HepG2 (cell line): ENCODE results near the gene SSNA1. TPM values are rescaled to one million over a fixed set of nuclear protein-coding genes. Genes with fewer than 3 reads are reported as not detected.

Experiments
- SCMH1 ChIP-seq: sonication (generic); formaldehyde crosslinking; IDR thresholded peaks from 2 replicates; pipeline ENCODE4 v1.9.0; 2021; ENCODE audit warnings: missing genetic modification reagents, mild to moderate bottlenecking, borderline replicate concordance
- ZNF3 ChIP-seq: IDR thresholded peaks from 2 replicates; pipeline ENCODE4 v1.7.0; 2017; ENCODE audit warnings: inconsistent platforms
- ZNF564 ChIP-seq: sonication (generic); formaldehyde crosslinking; IDR thresholded peaks from 2 replicates; pipeline ENCODE4 v1.8.1; 2023; ENCODE audit warnings: mild to moderate bottlenecking, missing genetic modification reagents
- polyA plus RNA-seq, 8 experiments: library from polyadenylated mRNA; depleted of rRNA in 3 of 8; stranded (reverse) in 7 of 8; unstranded in 1 of 8; fragments of >200 nt; fragmentation: Illumina TruSeq in 4 of 8; extraction: Trizol in 4 of 8; gene quantifications; 2 replicates each; pipeline versions ENCODE4 v1.2.1 to v1.2.3, GENCODE V29; 2011 to 2016; ENCODE audit warnings: low read depth in 4 of 8, missing spikeins in 1 of 8, mixed read lengths in 1 of 8; ENCODE audit not compliant: insufficient read depth in 1 of 8
- total RNA-seq, 5 experiments: library from RNA; depleted of rRNA; stranded (reverse); fragments of >200 nt; fragmentation: Illumina TruSeq; extraction: Trizol; gene quantifications; 2 replicates each; pipeline ENCODE4 v1.2.3, GENCODE V29; 2016; ENCODE audit warnings: low read depth in 1 of 5
- TF ChIP-seq, protein P1 (sequence below): sonication (generic); formaldehyde crosslinking; IDR thresholded peaks from 2 replicates; pipeline ENCODE4 v1.4.0; 2020; ENCODE audit warnings: low read depth, mild to moderate bottlenecking, missing genetic modification reagents
- TF ChIP-seq, protein P2 (sequence below): sonication (generic); formaldehyde crosslinking; IDR thresholded peaks from 2 replicates; pipeline ENCODE4 v1.4.0; 2020; ENCODE audit warnings: low read depth, missing genetic modification reagents
- TF ChIP-seq, protein P3 (sequence below): sonication (generic); formaldehyde crosslinking; IDR thresholded peaks from 2 replicates; pipeline ENCODE4 v1.8.1; 2023; ENCODE audit warnings: mild to moderate bottlenecking, moderate library complexity, missing genetic modification reagents
- TF ChIP-seq, protein P4 (sequence below): sonication (generic); formaldehyde crosslinking; IDR thresholded peaks from 2 replicates; pipeline ENCODE4 v1.5.1; 2020; ENCODE audit warnings: mild to moderate bottlenecking, missing genetic modification reagents, borderline replicate concordance
- TF ChIP-seq, protein P5 (sequence below): sonication (generic); formaldehyde crosslinking; conservative IDR thresholded peaks from 2 replicates; pipeline ENCODE4 v1.4.0; 2020; ENCODE audit warnings: missing genetic modification reagents
- TF ChIP-seq, protein P6 (sequence below): sonication (generic); formaldehyde crosslinking; IDR thresholded peaks from 2 replicates; pipeline ENCODE4 v1.4.0; 2020; ENCODE audit warnings: missing genetic modification reagents
- TF ChIP-seq, protein P7 (sequence below): sonication (generic); formaldehyde crosslinking; IDR thresholded peaks from 2 replicates; pipeline ENCODE4 v1.4.0; 2020; ENCODE audit warnings: missing genetic modification reagents

The SSNA1 gene
- total and polyA plus RNA-seq, 2 of the 13 experiments (the other 11 are each of a cell fraction or from before 2014, with no cell fraction given), result 35.9 to 49.4 TPM

DNA sequence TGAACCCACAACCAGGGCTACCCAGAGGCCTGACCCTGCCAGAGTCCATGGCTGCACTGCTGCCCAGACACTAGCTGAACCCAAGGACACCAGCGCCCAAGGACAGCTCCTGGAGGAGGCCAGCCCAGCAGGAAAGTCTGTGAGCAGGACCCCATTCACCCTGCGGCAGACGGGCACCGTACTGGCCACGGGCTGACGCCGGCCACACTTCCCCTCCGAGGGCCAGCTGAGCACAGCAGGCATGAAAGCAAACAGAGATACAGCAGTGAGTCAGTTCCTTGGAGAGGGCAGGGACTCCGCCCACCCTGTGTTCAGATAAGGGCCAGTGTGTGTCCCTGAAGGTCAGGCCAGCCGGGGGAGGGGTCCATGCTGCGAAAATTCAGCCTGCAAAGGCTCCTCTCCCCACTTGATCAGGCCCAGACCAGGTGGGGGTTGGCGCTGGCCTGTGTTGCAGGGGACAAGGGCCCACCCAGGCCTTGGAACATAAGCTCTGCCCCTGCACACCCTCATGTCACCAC is 30.3 kb downstream of the SSNA1 start (continued):
- TF ChIP-seq, protein P1, sequence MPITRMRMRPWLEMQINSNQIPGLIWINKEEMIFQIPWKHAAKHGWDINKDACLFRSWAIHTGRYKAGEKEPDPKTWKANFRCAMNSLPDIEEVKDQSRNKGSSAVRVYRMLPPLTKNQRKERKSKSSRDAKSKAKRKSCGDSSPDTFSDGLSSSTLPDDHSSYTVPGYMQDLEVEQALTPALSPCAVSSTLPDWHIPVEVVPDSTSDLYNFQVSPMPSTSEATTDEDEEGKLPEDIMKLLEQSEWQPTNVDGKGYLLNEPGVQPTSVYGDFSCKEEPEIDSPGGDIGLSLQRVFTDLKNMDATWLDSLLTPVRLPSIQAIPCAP (CRISPR knock-in tag), result no peak
- no peak for TF ChIP-seq ZNF564 (CRISPR knock-in tag)
- TF ChIP-seq, protein P2, sequence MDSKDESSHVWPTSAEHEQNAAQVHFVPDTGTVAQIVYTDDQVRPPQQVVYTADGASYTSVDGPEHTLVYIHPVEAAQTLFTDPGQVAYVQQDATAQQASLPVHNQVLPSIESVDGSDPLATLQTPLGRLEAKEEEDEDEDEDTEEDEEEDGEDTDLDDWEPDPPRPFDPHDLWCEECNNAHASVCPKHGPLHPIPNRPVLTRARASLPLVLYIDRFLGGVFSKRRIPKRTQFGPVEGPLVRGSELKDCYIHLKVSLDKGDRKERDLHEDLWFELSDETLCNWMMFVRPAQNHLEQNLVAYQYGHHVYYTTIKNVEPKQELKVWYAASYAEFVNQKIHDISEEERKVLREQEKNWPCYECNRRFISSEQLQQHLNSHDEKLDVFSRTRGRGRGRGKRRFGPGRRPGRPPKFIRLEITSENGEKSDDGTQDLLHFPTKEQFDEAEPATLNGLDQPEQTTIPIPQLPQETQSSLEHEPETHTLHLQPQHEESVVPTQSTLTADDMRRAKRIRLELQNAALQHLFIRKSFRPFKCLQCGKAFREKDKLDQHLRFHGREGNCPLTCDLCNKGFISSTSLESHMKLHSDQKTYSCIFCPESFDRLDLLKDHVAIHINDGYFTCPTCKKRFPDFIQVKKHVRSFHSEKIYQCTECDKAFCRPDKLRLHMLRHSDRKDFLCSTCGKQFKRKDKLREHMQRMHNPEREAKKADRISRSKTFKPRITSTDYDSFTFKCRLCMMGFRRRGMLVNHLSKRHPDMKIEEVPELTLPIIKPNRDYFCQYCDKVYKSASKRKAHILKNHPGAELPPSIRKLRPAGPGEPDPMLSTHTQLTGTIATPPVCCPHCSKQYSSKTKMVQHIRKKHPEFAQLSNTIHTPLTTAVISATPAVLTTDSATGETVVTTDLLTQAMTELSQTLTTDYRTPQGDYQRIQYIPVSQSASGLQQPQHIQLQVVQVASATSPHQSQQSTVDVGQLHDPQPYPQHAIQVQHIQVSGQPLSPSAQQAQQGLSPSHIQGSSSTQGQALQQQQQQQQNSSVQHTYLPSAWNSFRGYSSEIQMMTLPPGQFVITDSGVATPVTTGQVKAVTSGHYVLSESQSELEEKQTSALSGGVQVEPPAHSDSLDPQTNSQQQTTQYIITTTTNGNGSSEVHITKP (CRISPR knock-in tag), result no peak
- TF ChIP-seq SCMH1, result no peak
- TF ChIP-seq, protein P3, sequence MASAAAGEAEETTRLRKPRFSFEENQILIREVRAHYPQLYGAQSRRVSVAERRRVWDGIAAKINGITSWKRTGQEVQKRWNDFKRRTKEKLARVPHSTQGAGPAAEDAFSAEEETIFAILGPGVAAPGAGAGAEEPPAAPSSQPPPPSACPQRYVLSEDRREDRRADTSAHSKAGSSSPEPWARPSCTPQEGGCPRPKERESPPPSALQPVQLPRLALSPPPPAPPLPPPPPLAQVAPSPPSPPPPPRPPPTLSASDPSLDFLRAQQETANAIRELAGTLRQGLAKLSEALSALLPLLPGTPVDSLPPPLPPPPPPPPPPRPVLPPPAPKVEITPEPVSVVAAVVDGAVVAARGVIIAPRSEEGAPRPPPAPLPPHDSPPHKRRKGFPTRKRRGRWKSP (CRISPR knock-in tag), result peak; percentile 58; the same call in 1 of the 2 replicates
- TF ChIP-seq, protein P4, sequence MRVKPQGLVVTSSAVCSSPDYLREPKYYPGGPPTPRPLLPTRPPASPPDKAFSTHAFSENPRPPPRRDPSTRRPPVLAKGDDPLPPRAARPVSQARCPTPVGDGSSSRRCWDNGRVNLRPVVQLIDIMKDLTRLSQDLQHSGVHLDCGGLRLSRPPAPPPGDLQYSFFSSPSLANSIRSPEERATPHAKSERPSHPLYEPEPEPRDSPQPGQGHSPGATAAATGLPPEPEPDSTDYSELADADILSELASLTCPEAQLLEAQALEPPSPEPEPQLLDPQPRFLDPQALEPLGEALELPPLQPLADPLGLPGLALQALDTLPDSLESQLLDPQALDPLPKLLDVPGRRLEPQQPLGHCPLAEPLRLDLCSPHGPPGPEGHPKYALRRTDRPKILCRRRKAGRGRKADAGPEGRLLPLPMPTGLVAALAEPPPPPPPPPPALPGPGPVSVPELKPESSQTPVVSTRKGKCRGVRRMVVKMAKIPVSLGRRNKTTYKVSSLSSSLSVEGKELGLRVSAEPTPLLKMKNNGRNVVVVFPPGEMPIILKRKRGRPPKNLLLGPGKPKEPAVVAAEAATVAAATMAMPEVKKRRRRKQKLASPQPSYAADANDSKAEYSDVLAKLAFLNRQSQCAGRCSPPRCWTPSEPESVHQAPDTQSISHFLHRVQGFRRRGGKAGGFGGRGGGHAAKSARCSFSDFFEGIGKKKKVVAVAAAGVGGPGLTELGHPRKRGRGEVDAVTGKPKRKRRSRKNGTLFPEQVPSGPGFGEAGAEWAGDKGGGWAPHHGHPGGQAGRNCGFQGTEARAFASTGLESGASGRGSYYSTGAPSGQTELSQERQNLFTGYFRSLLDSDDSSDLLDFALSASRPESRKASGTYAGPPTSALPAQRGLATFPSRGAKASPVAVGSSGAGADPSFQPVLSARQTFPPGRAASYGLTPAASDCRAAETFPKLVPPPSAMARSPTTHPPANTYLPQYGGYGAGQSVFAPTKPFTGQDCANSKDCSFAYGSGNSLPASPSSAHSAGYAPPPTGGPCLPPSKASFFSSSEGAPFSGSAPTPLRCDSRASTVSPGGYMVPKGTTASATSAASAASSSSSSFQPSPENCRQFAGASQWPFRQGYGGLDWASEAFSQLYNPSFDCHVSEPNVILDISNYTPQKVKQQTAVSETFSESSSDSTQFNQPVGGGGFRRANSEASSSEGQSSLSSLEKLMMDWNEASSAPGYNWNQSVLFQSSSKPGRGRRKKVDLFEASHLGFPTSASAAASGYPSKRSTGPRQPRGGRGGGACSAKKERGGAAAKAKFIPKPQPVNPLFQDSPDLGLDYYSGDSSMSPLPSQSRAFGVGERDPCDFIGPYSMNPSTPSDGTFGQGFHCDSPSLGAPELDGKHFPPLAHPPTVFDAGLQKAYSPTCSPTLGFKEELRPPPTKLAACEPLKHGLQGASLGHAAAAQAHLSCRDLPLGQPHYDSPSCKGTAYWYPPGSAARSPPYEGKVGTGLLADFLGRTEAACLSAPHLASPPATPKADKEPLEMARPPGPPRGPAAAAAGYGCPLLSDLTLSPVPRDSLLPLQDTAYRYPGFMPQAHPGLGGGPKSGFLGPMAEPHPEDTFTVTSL, result no peak
- TF ChIP-seq, protein P5, sequence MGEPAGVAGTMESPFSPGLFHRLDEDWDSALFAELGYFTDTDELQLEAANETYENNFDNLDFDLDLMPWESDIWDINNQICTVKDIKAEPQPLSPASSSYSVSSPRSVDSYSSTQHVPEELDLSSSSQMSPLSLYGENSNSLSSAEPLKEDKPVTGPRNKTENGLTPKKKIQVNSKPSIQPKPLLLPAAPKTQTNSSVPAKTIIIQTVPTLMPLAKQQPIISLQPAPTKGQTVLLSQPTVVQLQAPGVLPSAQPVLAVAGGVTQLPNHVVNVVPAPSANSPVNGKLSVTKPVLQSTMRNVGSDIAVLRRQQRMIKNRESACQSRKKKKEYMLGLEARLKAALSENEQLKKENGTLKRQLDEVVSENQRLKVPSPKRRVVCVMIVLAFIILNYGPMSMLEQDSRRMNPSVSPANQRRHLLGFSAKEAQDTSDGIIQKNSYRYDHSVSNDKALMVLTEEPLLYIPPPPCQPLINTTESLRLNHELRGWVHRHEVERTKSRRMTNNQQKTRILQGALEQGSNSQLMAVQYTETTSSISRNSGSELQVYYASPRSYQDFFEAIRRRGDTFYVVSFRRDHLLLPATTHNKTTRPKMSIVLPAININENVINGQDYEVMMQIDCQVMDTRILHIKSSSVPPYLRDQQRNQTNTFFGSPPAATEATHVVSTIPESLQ (CRISPR knock-in tag), result no peak
- TF ChIP-seq, protein P6, sequence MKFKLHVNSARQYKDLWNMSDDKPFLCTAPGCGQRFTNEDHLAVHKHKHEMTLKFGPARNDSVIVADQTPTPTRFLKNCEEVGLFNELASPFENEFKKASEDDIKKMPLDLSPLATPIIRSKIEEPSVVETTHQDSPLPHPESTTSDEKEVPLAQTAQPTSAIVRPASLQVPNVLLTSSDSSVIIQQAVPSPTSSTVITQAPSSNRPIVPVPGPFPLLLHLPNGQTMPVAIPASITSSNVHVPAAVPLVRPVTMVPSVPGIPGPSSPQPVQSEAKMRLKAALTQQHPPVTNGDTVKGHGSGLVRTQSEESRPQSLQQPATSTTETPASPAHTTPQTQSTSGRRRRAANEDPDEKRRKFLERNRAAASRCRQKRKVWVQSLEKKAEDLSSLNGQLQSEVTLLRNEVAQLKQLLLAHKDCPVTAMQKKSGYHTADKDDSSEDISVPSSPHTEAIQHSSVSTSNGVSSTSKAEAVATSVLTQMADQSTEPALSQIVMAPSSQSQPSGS, result no peak
- TF ChIP-seq, protein P7, sequence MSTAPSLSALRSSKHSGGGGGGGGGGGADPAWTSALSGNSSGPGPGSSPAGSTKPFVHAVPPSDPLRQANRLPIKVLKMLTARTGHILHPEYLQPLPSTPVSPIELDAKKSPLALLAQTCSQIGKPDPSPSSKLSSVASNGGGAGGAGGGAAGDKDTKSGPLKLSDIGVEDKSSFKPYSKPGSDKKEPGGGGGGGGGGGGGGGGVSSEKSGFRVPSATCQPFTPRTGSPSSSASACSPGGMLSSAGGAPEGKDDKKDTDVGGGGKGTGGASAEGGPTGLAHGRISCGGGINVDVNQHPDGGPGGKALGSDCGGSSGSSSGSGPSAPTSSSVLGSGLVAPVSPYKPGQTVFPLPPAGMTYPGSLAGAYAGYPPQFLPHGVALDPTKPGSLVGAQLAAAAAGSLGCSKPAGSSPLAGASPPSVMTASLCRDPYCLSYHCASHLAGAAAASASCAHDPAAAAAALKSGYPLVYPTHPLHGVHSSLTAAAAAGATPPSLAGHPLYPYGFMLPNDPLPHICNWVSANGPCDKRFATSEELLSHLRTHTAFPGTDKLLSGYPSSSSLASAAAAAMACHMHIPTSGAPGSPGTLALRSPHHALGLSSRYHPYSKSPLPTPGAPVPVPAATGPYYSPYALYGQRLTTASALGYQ, result no peak
- no peak for TF ChIP-seq ZNF3 (CRISPR knock-in tag)
